Gastrocnemius medialis (tissue), 4 donors: Measurements from ENCODE around the gene RHOC. TPM values are rescaled to one million over a fixed set of nuclear protein-coding genes. Genes with fewer than 3 reads are reported as not detected.

Source experiments
- ATAC-seq, 2 donors: fragments of 150-250 bp; one replicate each; pipeline ENCODE4 v1.9.1; 2016
- DNase-seq, 2 donors: peaks; one replicate each; pipeline ENCODE4 v3.0.0-alpha.2; 2019
- H3K27ac ChIP-seq, 4 donors: fragments of 200-600 bp; sonication (generic); 1 replicate in 1 of 4; 2 replicates in 3 of 4; pipeline ENCODE4 v1.5.1; 2016 to 2018; ENCODE audit warnings: mild to moderate bottlenecking in 2 of 4, moderate library complexity in 1 of 4
- H3K27me3 ChIP-seq, 3 donors: fragments of 200-600 bp; sonication (generic) in 2 of 3; 1 replicate in 1 of 3; 2 replicates in 2 of 3; pipeline versions ENCODE4 v1.5.1 to v1.6.0; 2016 to 2019; ENCODE audit warnings: mild to moderate bottlenecking in 1 of 3, moderate library complexity in 1 of 3
- H3K36me3 ChIP-seq, 2 donors: fragments of 200-600 bp; sonication (generic) in 1 of 2; one replicate each; pipeline ENCODE4 v1.5.1; 2017 to 2018
- H3K4me1 ChIP-seq, 2 donors: fragments of 200-600 bp; sonication (generic) in 1 of 2; one replicate each; pipeline ENCODE4 v1.5.1; 2016 to 2017; ENCODE audit warnings: mild to moderate bottlenecking in 2 of 2
- H3K4me3 ChIP-seq, 4 donors: fragments of 200-600 bp; sonication (generic) in 3 of 4; 1 replicate in 1 of 4; 2 replicates in 3 of 4; pipeline ENCODE4 v1.5.1; 2016 to 2019; ENCODE audit warnings: mild to moderate bottlenecking in 2 of 4
- H3K9me3 ChIP-seq, 3 donors: fragments of 200-600 bp; sonication (generic) in 2 of 3; 1 replicate in 1 of 3; 2 replicates in 2 of 3; pipeline ENCODE4 v1.5.1; 2016 to 2019
- POLR2A ChIP-seq, 2 donors: fragments of 450-650 bp; IDR thresholded peaks; one replicate each; pipeline ENCODE4 v1.6.1; 2017; ENCODE audit warnings: antibody characterized with exemption in 2 of 2, mild to moderate bottlenecking in 2 of 2, moderate library complexity in 2 of 2
- in situ Hi-C, 4 donors: fragments of 200-750 bp; cut with MboI; loops; one replicate each; pipeline versions ENCODE4 v1.15.0 to v1.8.0; 2017; ENCODE audit warnings: low sequenced_read_pairs in 4 of 4
- intact Hi-C: fragments of 100-400 bp; cut with DNase I; formaldehyde crosslinking; loops from one replicate; pipeline ENCODE4 v1.15.1; 2023; ENCODE audit warnings: low total_unique reads
- total RNA-seq, 4 donors: library from RNA; depleted of rRNA; stranded (reverse); fragments of >200 nt; gene quantifications; one replicate each; pipeline versions ENCODE4 v1.1.0 to v1.2.3, GENCODE V29; 2016
- TF ChIP-seq, protein P1 (sequence below), 5 experiments: fragments of 450-650 bp in 3 of 5; fragments of 200-600 bp in 2 of 5; sonication (generic) in 2 of 5; IDR thresholded peaks in 4 of 5; conservative IDR thresholded peaks in 1 of 5; 1 replicate in 4 of 5; 2 replicates in 1 of 5; pipeline ENCODE4 v1.5.1; 2016 to 2019; ENCODE audit warnings: antibody characterized with exemption in 5 of 5, mild to moderate bottlenecking in 3 of 5, moderate library complexity in 3 of 5

RHOC gene
- total RNA-seq, 4 donors from 2014 or later: 33.1 to 86.5 (median 64.3) TPM

DNA sequence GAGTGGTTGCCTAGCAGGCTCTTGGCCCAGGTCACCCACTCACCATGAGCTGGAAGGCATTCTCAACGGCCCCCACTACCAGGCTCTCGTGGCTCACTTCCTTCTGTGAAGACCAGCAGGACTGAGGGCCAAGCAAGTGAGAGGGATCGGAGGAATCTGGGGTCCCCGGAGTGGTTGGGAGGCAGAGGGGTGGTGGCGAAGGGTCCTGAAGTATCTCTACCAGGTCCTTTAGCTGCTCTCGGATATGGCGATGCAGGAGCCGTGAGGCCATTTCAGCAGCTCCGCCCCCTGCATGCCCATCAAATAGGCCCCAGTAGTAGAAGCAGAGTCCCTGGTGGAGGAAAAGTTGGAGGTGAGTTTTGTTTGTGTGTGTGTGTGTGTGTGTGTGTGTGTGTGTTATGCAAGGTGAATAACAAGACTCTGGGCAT is 5.8 kb upstream of the RHOC start:
- H3K27me3 ChIP-seq: no peaks in the 10 kb centered on the region
- intact Hi-C loops: no loop called here
- no peaks in the 10 kb centered on the region for H3K9me3 ChIP-seq
- no peaks in the 10 kb centered on the region for H3K36me3 ChIP-seq
- DNase-seq (no peak), ATAC-seq (no peak)
- H3K27ac ChIP-seq: peak overlapping the region; percentile 15 to 92 (median 88)
- in situ Hi-C loops: loop anchor here (10.0 to 25.0 kb wide), 4 partner anchors 325 to 675 kb away; partner anchors contain the start of genes CTTNBP2NL (in 2 of the 4), LRIG2 (in 1 of the 4) and MAGI3 (in 1 of the 4)
- TF ChIP-seq, protein P1, sequence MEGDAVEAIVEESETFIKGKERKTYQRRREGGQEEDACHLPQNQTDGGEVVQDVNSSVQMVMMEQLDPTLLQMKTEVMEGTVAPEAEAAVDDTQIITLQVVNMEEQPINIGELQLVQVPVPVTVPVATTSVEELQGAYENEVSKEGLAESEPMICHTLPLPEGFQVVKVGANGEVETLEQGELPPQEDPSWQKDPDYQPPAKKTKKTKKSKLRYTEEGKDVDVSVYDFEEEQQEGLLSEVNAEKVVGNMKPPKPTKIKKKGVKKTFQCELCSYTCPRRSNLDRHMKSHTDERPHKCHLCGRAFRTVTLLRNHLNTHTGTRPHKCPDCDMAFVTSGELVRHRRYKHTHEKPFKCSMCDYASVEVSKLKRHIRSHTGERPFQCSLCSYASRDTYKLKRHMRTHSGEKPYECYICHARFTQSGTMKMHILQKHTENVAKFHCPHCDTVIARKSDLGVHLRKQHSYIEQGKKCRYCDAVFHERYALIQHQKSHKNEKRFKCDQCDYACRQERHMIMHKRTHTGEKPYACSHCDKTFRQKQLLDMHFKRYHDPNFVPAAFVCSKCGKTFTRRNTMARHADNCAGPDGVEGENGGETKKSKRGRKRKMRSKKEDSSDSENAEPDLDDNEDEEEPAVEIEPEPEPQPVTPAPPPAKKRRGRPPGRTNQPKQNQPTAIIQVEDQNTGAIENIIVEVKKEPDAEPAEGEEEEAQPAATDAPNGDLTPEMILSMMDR (IDR thresholded peaks at IDR 0.05 in 4 of 5, conservative IDR thresholded peaks at IDR 0.05 in 1 of 5): no peak
- no peak for TF ChIP-seq POLR2A (IDR thresholded peaks at IDR 0.05)
- peaks cover 20 to 22% of the 10 kb centered on the region in 2 donors for H3K4me1 ChIP-seq
- H3K4me3 ChIP-seq: no peak overlapping the region

DNA sequence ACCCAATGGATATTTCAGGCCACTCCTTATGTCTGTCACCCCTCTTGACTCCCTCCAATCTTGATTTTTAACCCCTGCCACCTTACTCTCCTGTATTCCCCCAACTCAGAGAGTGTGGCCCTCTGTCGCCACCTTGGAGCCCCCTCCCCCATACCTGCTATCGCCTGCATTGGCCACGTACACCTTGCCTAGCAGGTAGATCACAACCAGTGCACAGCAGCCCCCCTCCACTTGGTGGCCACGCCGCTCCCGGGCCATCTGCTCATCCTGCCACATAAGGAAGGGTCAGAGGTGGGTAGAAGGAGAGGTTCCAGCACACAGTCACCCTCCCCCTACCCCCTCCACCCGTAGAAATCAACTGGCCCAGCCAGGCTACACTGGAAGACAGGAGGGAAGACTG is 5.3 kb upstream of the RHOC start:
- TF ChIP-seq POLR2A (IDR thresholded peaks at IDR 0.05): no peak
- TF ChIP-seq, protein P1 (IDR thresholded peaks at IDR 0.05 in 4 of 5, conservative IDR thresholded peaks at IDR 0.05 in 1 of 5): no peak

DNA sequence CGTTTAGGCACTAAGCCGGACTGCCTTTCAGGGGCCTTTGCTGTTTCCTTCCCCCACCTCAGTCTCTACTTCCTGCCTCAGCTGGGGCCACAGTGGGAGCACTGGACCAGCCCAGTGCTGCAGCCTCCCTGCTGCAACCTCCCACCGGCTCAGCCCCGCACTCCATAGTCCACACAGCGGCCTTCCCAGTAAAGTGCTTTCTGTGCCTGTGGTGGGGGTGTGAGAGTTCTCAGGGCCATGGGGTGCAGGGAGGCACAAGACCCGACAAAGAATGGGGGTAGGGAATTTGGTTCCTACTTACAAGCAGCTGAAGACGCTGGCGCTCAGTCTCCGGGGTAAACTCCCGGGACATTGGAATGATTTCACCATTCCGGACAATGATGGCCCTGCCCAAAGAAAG is 4.7 kb upstream of the RHOC start:
- in situ Hi-C loops (loop anchor here (10.0 to 25.0 kb wide), 4 partner anchors 324 to 676 kb away; partner anchors contain the start of genes CTTNBP2NL (in 2 of the 4), LRIG2 (in 1 of the 4) and MAGI3 (in 1 of the 4)), intact Hi-C loops (no loop called here)
- H3K4me1 ChIP-seq: peaks cover 20 to 26% of the 10 kb centered on the region in 2 donors
- no peak overlapping the region for H3K4me3 ChIP-seq
- no peaks in the 10 kb centered on the region for H3K36me3 ChIP-seq
- no peaks in the 10 kb centered on the region for H3K9me3 ChIP-seq
- no peak for ATAC-seq
- no peaks in the 10 kb centered on the region for H3K27me3 ChIP-seq
- no peak for TF ChIP-seq POLR2A (IDR thresholded peaks at IDR 0.05)
- TF ChIP-seq, protein P1 (IDR thresholded peaks at IDR 0.05 in 4 of 5, conservative IDR thresholded peaks at IDR 0.05 in 1 of 5): no peak
- no peak for DNase-seq
- peak overlapping the region in 2 of 4 donors; percentile 91 to 92 for H3K27ac ChIP-seq

More for the DNA sequence above, 5.3 kb upstream of the RHOC start:
- DNase-seq (no peak), ATAC-seq (no peak)
- intact Hi-C loops: no loop called here
- no peak overlapping the region for H3K4me3 ChIP-seq
- peaks cover 20 to 26% of the 10 kb centered on the region in 2 donors for H3K4me1 ChIP-seq
- H3K27ac ChIP-seq: peak overlapping the region in 2 of 4 donors; percentile 91 to 92
- H3K36me3 ChIP-seq: no peaks in the 10 kb centered on the region
- no peaks in the 10 kb centered on the region for H3K9me3 ChIP-seq
- H3K27me3 ChIP-seq: no peaks in the 10 kb centered on the region
- in situ Hi-C loops: loop anchor here (10.0 to 25.0 kb wide), 4 partner anchors 325 to 675 kb away; partner anchors contain the start of genes CTTNBP2NL (in 2 of the 4), LRIG2 (in 1 of the 4) and MAGI3 (in 1 of the 4)

DNA sequence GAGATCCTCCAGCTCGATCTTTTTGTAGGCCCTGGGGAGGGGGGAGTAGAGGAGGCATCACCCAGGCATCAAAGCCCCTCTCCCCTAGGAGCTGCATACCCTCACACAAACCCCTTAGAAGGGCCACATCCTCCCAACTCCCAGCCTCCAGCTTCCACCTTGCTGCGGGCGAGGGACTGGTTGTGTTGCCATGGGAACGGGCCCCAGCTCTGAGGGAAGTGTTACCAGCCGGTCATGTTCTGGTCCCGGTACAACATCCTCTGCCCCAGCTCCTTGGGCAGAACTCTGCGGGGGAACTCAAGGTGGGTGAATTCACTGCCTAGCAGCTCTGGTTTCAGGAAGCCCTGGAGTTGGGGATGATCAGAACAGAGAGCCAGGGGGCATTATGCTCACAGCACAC is 4.1 kb upstream of the RHOC start:
- TF ChIP-seq, protein P1 (IDR thresholded peaks at IDR 0.05 in 4 of 5, conservative IDR thresholded peaks at IDR 0.05 in 1 of 5): no peak
- TF ChIP-seq POLR2A (IDR thresholded peaks at IDR 0.05): no peak
- no peaks in the 10 kb centered on the region for H3K9me3 ChIP-seq
- intact Hi-C loops: no loop called here
- DNase-seq (no peak), ATAC-seq (no peak)
- H3K4me1 ChIP-seq: peaks cover 19 to 24% of the 10 kb centered on the region in 2 donors
- H3K27me3 ChIP-seq: no peaks in the 10 kb centered on the region
- H3K4me3 ChIP-seq: no peak overlapping the region
- H3K36me3 ChIP-seq: no peaks in the 10 kb centered on the region
- peak overlapping the region in 1 of 4 donors; percentile 91 for H3K27ac ChIP-seq
- in situ Hi-C loops: loop anchor here (10.0 to 25.0 kb wide), 4 partner anchors 324 to 676 kb away; partner anchors contain the start of genes CTTNBP2NL (in 2 of the 4), LRIG2 (in 1 of the 4) and MAGI3 (in 1 of the 4)
